Dedifferentiated amniotic fluid mesenchymal stem cell (primary cell): ENCODE data around the gene CYYR1.

Experiments used
- DNase-seq: peaks from one replicate; pipeline ENCODE4 v3.0.0-alpha.2; 2016; ENCODE audit errors: extremely low spot score

Gene CYYR1

DNA sequence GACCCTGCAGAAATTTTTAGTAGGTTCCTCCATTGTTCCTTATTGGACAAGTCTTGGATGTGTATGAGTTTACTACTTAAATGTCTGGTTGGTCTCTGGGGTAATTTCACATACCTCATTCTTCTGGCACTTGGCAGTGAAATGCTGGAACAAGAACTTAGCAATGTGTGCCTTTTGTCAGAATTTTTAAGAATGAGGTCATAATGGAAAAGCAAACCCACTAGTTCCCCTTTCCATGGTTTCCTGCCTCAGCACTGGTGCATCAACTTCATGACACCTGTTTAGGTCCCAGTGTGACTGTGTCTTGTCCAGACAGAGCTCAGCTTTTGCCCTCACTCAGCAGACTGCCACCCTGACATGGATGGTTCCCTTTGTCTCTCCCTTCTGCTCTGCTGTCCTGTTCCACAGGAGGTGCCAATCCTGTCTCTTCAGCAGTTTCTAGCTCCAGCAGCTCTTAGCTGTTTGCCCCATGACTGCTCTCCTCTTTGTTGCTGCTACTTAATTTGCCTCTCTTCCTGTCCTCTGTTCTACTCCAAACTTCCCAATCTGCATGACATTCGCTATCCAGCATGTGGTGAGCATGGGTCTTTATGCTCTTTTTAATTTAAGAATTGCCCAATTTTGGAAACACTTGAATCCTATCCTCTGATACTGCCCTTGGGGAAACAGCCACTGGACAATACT is 135.6 kb downstream of the CYYR1 start:
- DNase-seq: no peak

DNA sequence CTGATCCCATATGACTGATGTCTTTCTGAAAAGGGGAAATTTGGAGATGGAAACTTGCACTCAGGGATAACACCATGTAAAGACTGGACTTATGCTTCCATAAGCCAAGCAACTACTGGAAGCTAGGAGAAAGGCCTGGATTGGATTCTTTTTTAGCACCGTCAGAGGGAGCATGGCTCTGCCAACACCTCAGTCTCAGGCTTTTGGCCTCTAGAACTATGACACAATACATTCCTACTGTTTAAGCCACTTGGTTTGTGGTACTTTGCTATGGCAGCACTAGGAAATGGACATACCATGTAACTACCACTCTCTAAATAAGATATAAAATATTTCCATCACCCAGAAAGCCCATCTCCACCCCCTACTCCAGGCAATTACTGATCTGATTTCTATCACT is 139.7 kb downstream of the CYYR1 start:
- no peak for DNase-seq

DNA sequence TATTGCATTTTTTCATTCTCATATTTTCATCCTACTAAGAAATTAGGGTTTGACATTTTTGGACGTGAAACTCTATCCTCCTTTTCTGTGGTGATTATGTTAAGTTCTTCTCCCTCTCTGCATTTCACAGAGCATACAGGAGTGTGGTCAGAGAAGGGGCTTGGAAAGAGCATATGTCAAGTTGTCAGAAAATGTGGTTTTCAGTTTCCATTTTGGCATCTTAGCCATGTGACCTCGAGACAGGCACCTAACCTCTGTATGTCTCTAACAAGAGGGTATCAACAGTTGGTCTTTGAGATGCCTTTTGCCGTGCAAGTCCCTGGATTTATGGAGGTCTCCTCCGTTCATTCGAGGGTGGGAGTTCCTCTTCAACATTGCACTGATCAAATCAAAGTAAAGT is 140.7 kb downstream of the CYYR1 start:
- no peak for DNase-seq

DNA sequence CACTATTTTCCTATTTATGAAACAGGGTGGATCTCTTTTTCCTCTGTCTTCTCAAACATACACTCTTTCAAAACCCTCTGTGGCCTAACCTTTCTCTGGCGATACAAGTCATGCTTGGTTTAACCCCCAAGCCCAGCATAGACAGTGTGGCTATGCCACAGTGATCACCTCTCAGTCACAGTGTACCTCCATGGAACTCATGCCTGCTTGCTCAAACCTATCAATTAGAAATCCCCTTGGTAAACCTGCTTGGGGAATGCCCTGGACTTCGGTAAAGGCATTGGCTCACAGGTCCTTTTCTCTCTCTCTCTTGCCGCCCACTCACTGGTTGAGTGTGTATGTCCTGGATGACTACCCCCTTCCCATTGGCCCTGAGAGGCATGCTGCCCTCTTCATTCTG is 147.5 kb downstream of the CYYR1 start:
- no peak for DNase-seq

DNA sequence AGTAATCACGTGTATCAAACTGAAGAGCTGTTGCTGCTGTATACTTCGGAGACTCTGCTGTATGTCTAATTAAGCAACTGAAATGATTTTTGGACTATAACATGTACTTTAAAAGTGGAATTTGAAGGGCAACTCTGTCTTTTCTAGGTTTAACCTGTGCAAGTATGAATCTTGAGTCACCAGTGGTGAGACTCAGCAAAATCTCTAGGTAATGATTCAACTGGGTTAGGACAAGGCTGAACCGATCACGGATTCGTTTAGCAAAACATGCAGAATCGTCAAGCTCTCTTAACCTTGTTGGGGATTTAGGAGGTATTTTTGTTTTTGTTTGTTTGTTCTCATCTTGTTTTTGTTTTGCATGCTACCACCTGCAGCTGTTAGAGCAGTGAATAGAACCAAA is 149.6 kb downstream of the CYYR1 start:
- DNase-seq: no peak

DNA sequence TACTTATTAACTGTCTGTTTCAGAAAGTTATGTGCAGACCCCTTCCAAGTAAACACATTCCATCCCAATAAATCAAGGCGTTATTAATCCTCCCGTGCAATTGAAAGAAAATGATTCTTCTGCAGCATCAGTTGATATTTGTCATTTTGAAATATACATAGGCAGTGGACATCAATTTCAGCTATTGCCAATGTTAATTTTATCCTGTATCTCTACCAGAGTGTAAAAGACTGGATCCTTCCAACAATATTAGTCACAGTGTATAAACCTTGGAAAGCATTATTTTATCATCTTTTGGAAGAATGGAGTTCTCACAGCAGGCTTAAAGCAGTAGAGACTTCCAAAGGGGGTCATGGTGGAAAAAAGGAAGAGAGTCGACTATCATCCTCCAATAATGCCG is 150.4 kb downstream of the CYYR1 start:
- DNase-seq: no peak

DNA sequence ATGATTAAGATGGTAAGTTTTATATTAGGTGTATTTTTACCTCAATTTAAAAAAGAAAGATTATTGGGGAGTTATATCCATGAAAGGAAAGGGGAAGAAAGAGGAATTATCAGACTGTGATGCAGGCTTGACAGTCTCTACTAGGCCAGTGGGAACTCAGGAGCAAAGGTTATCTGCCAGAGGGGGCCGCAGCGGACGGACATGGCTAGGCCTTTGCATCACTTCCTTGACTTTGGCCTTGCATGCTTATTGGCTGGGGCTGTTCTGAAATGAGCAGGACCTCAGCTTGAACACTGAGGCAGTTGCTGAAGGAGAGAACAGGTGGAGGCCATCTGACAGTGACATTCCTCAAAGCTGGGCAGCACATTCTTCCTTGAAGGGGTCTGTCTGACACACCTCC is 150.9 kb downstream of the CYYR1 start:
- no peak for DNase-seq

DNA sequence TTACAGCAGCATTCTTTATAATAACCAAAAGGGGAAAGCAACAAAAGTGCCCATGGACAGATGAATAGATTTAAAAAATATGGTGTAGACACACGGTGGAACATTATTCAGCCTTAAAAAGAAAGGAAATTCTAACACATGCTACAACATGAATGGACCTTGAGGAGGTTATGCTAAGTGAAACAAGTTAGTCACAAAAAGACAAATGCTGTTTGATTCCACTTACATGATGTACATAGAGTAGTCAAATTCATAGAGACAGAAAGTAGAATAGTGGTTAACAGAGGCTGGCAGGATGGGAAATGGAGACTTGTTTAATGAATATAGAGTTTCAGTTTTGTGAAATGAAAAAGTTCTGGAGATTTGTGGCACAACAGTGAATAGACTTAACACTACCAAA is 151.4 kb downstream of the CYYR1 start:
- no peak for DNase-seq
